ENCODE measurements around the gene SLC34A3.

The SLC34A3 gene

DNA sequence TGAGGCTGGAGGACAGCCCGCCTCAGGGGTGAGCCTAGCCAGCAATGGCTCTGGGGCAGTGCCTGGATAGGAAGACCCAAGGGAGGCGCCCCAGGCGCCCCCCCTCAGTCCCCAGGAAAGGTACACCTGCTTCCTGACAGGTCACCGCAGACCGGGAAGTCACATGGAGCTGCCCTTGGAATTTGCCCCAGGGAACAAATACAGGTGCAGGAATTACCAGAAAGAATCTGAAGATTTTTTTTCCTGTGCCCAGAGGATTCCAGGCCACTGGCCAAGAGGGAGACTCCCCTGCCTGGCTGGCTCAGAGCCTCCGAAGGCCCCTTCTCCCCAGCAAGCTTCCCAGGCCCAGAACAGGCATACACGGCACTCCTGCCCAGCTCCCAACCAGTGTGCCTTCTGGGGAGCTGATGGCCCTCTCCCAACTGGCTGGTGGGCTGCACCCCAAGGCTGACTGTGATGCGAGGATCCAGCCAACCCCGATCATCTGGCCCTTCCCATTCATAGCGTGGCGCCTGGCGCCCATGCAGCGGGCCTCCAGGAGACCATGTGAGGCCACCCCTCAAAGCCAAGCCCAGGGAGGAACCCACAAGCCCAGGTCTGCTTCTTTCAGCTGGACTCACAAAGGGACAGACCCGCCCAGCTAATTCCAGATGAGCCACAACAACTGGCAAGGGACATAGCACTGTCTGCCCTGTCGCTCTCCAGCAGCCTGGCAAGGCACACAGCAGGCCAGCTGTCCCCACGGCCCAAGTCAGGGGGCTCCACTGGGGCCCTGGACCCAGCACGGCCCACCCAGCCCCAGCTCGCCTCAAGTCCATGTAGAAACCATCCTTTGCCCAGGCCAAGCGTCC lies 32.4 kb upstream of the SLC34A3 start:
- H3K36me3 ChIP-seq (ENCODE audit: insufficient read depth, low read length): no peaks in the 10 kb centered on the region
- H3K79me2 ChIP-seq (ENCODE audit: control insufficient read depth, insufficient read depth, low read length, unreplicated experiment): peaks cover 7% of the 10 kb centered on the region
- no peak overlapping the region for H2AFZ ChIP-seq (ENCODE audit: low read length, unreplicated experiment)
- H3K27me3 ChIP-seq (ENCODE audit: insufficient read depth, low read length): no peaks in the 10 kb centered on the region
- H3K4me3 ChIP-seq (ENCODE audit: low read depth, low read length): peak overlapping the region; percentile 77
- peaks cover 10% of the 10 kb centered on the region for H3K4me1 ChIP-seq (ENCODE audit: control insufficient read depth, insufficient read depth, low read length, unreplicated experiment)
- no peak overlapping the region for H3K27ac ChIP-seq (ENCODE audit: low read depth, low read length)

DNA sequence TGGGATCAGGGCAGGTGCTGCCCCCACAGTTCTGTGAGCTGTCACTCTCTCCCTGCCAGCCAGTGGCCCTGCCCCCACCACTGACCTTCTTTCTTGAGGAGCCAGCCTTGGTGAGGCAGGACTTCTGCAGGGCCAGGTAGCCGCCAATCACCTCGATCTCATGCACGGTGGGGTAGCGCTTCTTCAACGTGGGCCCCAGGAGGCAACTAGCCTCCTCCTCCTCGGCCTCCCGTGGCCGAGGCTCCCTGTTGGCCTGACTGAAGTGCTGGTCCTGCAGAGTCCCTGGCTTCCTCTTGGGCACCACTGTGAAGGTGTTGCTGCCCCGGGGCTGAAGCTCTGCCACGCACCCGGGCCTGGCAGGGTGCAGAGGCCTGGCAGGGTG lies 31.8 kb upstream of the SLC34A3 start:
- H3K27ac ChIP-seq (ENCODE audit: low read depth, low read length): no peak overlapping the region
- peak overlapping the region; percentile 77 for H3K4me3 ChIP-seq (ENCODE audit: low read depth, low read length)
- peaks cover 8% of the 10 kb centered on the region for H3K79me2 ChIP-seq (ENCODE audit: control insufficient read depth, insufficient read depth, low read length, unreplicated experiment)
- H3K4me1 ChIP-seq (ENCODE audit: control insufficient read depth, insufficient read depth, low read length, unreplicated experiment): peaks cover 12% of the 10 kb centered on the region
- no peaks in the 10 kb centered on the region for H3K36me3 ChIP-seq (ENCODE audit: insufficient read depth, low read length)
- no peaks in the 10 kb centered on the region for H3K27me3 ChIP-seq (ENCODE audit: insufficient read depth, low read length)
- no peak overlapping the region for H2AFZ ChIP-seq (ENCODE audit: low read length, unreplicated experiment)

- Histone ChIP-seq H2AFZ (ENCODE audit: low read length, unreplicated experiment) (no peak overlapping the region), H3K27ac (ENCODE audit: low read depth, low read length) (no peak overlapping the region), H3K4me3 (ENCODE audit: low read depth, low read length) (peak overlapping the region; percentile 77), H3K79me2 (ENCODE audit: control insufficient read depth, insufficient read depth, low read length, unreplicated experiment) (peaks cover 14% of the 10 kb centered on the region), H3K4me1 (ENCODE audit: control insufficient read depth, insufficient read depth, low read length, unreplicated experiment) (peaks cover 18% of the 10 kb centered on the region), H3K36me3 (ENCODE audit: insufficient read depth, low read length) (no peaks in the 10 kb centered on the region), H3K27me3 (ENCODE audit: insufficient read depth, low read length) (no peaks in the 10 kb centered on the region)
These were observed 31.1 kb upstream of the SLC34A3 start for GRCh38 chr9:137199411-137200121.

- Histone ChIP-seq H3K79me2 (ENCODE audit: control insufficient read depth, insufficient read depth, low read length, unreplicated experiment) (peaks cover 21% of the 10 kb centered on the region), H3K4me1 (ENCODE audit: control insufficient read depth, insufficient read depth, low read length, unreplicated experiment) (peaks cover 21% of the 10 kb centered on the region), H3K27ac (ENCODE audit: low read depth, low read length) (no peak within 1 kb of the TSS), H3K4me3 (ENCODE audit: low read depth, low read length) (peak within 1 kb of the TSS; percentile 82), H3K27me3 (ENCODE audit: insufficient read depth, low read length) (no peaks in the 10 kb centered on the region), H3K36me3 (ENCODE audit: insufficient read depth, low read length) (no peaks in the 10 kb centered on the region), H2AFZ (ENCODE audit: low read length, unreplicated experiment) (peak within 1 kb of the TSS; percentile 65)
These were observed 30.1 kb upstream of the SLC34A3 start, which contains the start of gene TPRN for GRCh38 chr9:137200311-137201204. TPRN (minus strand) TSS chr9:137200741; CDS start chr9:137200711, 30 bp downstream.

DNA sequence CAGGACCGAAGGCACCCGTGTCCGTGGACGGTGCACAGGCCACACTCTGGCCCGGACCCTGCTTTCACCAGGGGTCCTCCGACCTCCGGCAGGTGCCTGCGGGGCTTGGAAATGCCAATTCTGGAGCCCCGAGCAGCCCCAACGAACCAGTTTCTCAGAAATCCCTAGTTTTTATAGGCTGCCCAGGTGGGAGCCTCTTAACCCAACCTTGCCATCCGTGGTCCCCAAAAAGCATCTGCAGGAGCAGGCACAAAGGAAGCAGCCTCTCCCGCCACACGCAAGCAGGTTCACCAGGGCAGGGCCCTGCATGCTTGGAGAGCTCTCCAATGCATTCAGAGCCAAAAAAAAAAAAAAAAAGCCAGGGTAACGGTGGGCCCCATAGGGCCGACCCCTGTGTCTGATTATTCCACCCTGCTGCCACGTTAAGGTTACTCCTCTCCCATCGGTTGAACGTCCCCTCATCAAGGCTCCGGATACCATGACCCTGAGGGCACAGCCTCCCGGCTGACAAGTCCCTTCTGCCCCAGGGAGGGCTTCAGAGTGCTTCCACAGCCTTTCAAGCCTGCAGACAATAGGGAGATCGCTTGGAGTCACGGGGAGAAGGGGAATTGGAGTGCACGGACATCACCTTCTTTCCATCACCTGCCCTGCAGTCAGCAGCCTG lies 29.4 kb upstream of the SLC34A3 start:
- no peak overlapping the region for H3K27ac ChIP-seq (ENCODE audit: low read depth, low read length)
- H3K79me2 ChIP-seq (ENCODE audit: control insufficient read depth, insufficient read depth, low read length, unreplicated experiment): peaks cover 26% of the 10 kb centered on the region
- H3K36me3 ChIP-seq (ENCODE audit: insufficient read depth, low read length): no peaks in the 10 kb centered on the region
- H2AFZ ChIP-seq (ENCODE audit: low read length, unreplicated experiment): peak overlapping the region; percentile 55
- H3K27me3 ChIP-seq (ENCODE audit: insufficient read depth, low read length): no peaks in the 10 kb centered on the region
- H3K4me1 ChIP-seq (ENCODE audit: control insufficient read depth, insufficient read depth, low read length, unreplicated experiment): peaks cover 21% of the 10 kb centered on the region
- peak overlapping the region; percentile 82 for H3K4me3 ChIP-seq (ENCODE audit: low read depth, low read length)

DNA sequence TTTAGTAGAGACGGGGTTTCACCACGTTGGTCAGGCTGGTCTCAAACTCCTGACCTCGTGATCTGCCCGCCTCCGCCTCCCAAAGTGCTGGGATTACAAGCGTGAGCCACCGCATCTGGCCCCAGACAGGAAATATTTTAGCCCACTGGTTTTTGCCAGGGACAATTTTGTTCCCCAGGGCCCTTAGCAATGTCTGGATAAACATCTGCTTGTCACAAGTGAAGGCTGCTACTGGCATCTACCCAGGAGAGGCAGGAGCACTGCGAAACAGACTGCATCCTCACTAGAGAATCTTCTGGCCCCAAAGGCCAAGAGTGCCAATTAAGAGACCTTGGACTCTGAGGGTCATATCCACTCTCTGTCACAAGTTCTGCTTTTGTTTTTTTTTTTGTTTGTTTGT lies 27.7 kb upstream of the SLC34A3 start:
- no peak overlapping the region for H3K4me3 ChIP-seq (ENCODE audit: low read depth, low read length)
- peaks cover 21% of the 10 kb centered on the region for H3K4me1 ChIP-seq (ENCODE audit: control insufficient read depth, insufficient read depth, low read length, unreplicated experiment)

DNA sequence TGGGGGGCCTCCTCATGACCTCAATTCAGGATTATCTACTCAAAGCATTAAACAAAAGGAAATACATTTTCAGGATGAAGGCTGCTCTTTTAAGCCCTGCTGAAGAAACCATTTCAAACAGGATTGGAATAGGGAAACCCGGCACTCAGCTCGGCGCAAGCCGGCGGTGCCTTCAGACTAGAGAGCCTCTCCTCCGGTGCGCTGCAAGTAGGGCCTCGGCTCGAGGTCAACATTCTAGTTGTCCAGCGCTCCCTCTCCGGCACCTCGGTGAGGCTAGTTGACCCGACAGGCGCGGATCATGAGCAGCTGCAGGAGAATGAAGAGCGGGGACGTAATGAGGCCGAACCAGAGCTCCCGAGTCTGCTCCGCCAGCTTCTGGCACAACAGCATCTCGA lies 26.0 kb upstream of the SLC34A3 start:
- Histone ChIP-seq H2AFZ (ENCODE audit: low read length, unreplicated experiment) (no peak overlapping the region), H3K27ac (ENCODE audit: low read depth, low read length) (no peak overlapping the region), H3K36me3 (ENCODE audit: insufficient read depth, low read length) (no peaks in the 10 kb centered on the region), H3K79me2 (ENCODE audit: control insufficient read depth, insufficient read depth, low read length, unreplicated experiment) (peaks cover 36% of the 10 kb centered on the region), H3K27me3 (ENCODE audit: insufficient read depth, low read length) (no peaks in the 10 kb centered on the region), H3K4me3 (ENCODE audit: low read depth, low read length) (peak overlapping the region; percentile 100), H3K4me1 (ENCODE audit: control insufficient read depth, insufficient read depth, low read length, unreplicated experiment) (peaks cover 17% of the 10 kb centered on the region)

More for the DNA sequence above, 27.7 kb upstream of the SLC34A3 start:
- Histone ChIP-seq H3K27ac (ENCODE audit: low read depth, low read length) (no peak overlapping the region), H3K27me3 (ENCODE audit: insufficient read depth, low read length) (no peaks in the 10 kb centered on the region), H3K79me2 (ENCODE audit: control insufficient read depth, insufficient read depth, low read length, unreplicated experiment) (peaks cover 37% of the 10 kb centered on the region), H3K36me3 (ENCODE audit: insufficient read depth, low read length) (no peaks in the 10 kb centered on the region), H2AFZ (ENCODE audit: low read length, unreplicated experiment) (no peak overlapping the region)

GRCh38 chr9:137205126-137206069 lies 25.3 kb upstream of the SLC34A3 start, which contains the start of the genes NDOR1 and TMEM203:
NDOR1 (plus strand) TSS chr9:137205700; CDS start chr9:137205778, 78 bp downstream.
TMEM203 (minus strand) TSS chr9:137205648; CDS start chr9:137205414, 234 bp downstream.
- H3K27me3 ChIP-seq (ENCODE audit: insufficient read depth, low read length): no peaks in the 10 kb centered on the region
- H3K4me3 ChIP-seq (ENCODE audit: low read depth, low read length): peak within 1 kb of the TSS; percentile 100
- H3K79me2 ChIP-seq (ENCODE audit: control insufficient read depth, insufficient read depth, low read length, unreplicated experiment): peaks cover 36% of the 10 kb centered on the region
- no peaks in the 10 kb centered on the region for H3K36me3 ChIP-seq (ENCODE audit: insufficient read depth, low read length)
- peak within 1 kb of the TSS; percentile 76 for H2AFZ ChIP-seq (ENCODE audit: low read length, unreplicated experiment)
- peak within 1 kb of the TSS; percentile 44; the same call in 1 of the 2 replicates for H3K27ac ChIP-seq (ENCODE audit: low read depth, low read length)
- peaks cover 17% of the 10 kb centered on the region for H3K4me1 ChIP-seq (ENCODE audit: control insufficient read depth, insufficient read depth, low read length, unreplicated experiment)

GRCh38 chr9:137206602-137207001 lies 24.1 kb upstream of the SLC34A3 start:
- Histone ChIP-seq H3K36me3 (ENCODE audit: insufficient read depth, low read length) (no peaks in the 10 kb centered on the region), H3K79me2 (ENCODE audit: control insufficient read depth, insufficient read depth, low read length, unreplicated experiment) (peaks cover 36% of the 10 kb centered on the region), H3K4me3 (ENCODE audit: low read depth, low read length) (peak overlapping the region; percentile 100), H3K27me3 (ENCODE audit: insufficient read depth, low read length) (no peaks in the 10 kb centered on the region), H3K27ac (ENCODE audit: low read depth, low read length) (no peak overlapping the region), H2AFZ (ENCODE audit: low read length, unreplicated experiment) (no peak overlapping the region), H3K4me1 (ENCODE audit: control insufficient read depth, insufficient read depth, low read length, unreplicated experiment) (peaks cover 12% of the 10 kb centered on the region)
